Measurements from ENCODE around the gene FOCAD.

GRCh38 chr9:20670395-20670794 lies 13.7 kb upstream of the FOCAD start:
- no peak for TF ChIP-seq CTCF (IDR thresholded peaks at IDR 0.05)
- no peak for TF ChIP-seq POLR2A (IDR thresholded peaks at IDR 0.05)
